ENCODE results near the gene SLMAP.

DNA sequence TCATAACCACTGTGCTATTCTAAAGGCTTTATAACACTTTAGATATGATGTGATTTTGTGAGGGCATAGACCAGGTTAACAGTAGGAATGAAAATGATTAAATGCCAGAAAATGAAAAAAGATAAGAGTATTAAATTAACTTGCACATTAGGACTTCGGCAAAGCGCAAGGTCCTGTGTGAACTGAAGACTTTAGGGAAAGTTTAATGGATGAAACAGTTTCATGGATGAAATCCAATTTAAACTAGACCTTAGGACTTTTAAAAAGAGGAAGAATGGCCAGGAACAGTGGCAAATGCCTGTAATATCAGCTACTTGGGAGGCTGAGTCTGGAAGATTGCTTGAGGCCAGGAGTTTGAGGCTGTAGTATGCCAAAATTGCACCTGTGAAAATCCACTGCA, 8.7 kb downstream of the SLMAP start:
- TF ChIP-seq CTCF (IDR thresholded peaks at IDR 0.05; ENCODE audit: insufficient read depth, low read depth, low read length), result no peak
- TF ChIP-seq EZH2 (IDR thresholded peaks at IDR 0.05; ENCODE audit: insufficient read depth, low read length), result no peak
